GM23248 (cell line): Measurements from ENCODE around the gene ST7. TPM values are rescaled to one million over a fixed set of nuclear protein-coding genes. Genes with fewer than 3 reads are reported as not detected.

Experiments used
- DNase-seq: peaks from one replicate; pipeline ENCODE4 v3.0.0-alpha.2; 2015
- H2AFZ ChIP-seq: fragments of 200-600 bp; sonication (generic); 2 replicates; pipeline ENCODE4 v1.6.1; 2016; ENCODE audit warnings: antibody characterized with exemption
- H3F3A ChIP-seq: fragments of 200-600 bp; sonication (generic); 2 replicates; pipeline ENCODE4 v1.6.1; 2016; ENCODE audit warnings: mild to moderate bottlenecking, antibody characterized with exemption, mixed run types; ENCODE audit not compliant: insufficient read depth
- H3K27ac ChIP-seq: fragments of 200-600 bp; sonication (generic); 2 replicates; pipeline ENCODE4 v1.5.1; 2016; ENCODE audit warnings: mild to moderate bottlenecking
- H3K27me3 ChIP-seq: fragments of 200-600 bp; sonication (generic); replicated peaks from 2 replicates; pipeline ENCODE4 v1.6.1; 2016; ENCODE audit warnings: mild to moderate bottlenecking; ENCODE audit not compliant: insufficient read depth
- H3K36me3 ChIP-seq: fragments of 200-600 bp; sonication (generic); 2 replicates; pipeline ENCODE4 v1.6.1; 2016; ENCODE audit warnings: low read depth, mild to moderate bottlenecking
- H3K4me1 ChIP-seq: fragments of 200-600 bp; sonication (generic); 2 replicates; pipeline ENCODE4 v1.6.1; 2016; ENCODE audit warnings: mild to moderate bottlenecking; ENCODE audit not compliant: insufficient read depth
- H3K4me2 ChIP-seq: fragments of 200-600 bp; sonication (generic); one replicate; pipeline ENCODE4 v1.6.1; 2016; ENCODE audit warnings: mild to moderate bottlenecking; ENCODE audit not compliant: unreplicated experiment
- H3K4me3 ChIP-seq: fragments of 200-600 bp; sonication (generic); 2 replicates; pipeline ENCODE4 v1.5.1; 2016; ENCODE audit warnings: mild to moderate bottlenecking
- H3K79me2 ChIP-seq: fragments of 200-600 bp; sonication (generic); 2 replicates; pipeline ENCODE4 v1.6.1; 2016; ENCODE audit warnings: mild to moderate bottlenecking; ENCODE audit not compliant: insufficient read depth
- H3K9ac ChIP-seq: fragments of 200-600 bp; sonication (generic); 2 replicates; pipeline ENCODE4 v1.6.1; 2016; ENCODE audit warnings: mild to moderate bottlenecking
- H3K9me2 ChIP-seq: fragments of 200-600 bp; sonication (generic); 2 replicates; pipeline ENCODE4 v1.6.1; 2016; ENCODE audit warnings: mixed run types, mild to moderate bottlenecking, moderate library complexity; ENCODE audit not compliant: insufficient read depth
- H3K9me3 ChIP-seq: fragments of 200-600 bp; sonication (generic); one replicate; pipeline ENCODE4 v1.6.1; 2017; ENCODE audit warnings: low read depth
- H4K20me1 ChIP-seq: fragments of 200-600 bp; sonication (generic); 2 replicates; pipeline ENCODE4 v1.6.0; 2016; ENCODE audit not compliant: insufficient read depth
- EZH2 ChIP-seq: fragments of 200-600 bp; sonication (generic); IDR thresholded peaks from 2 replicates; pipeline ENCODE4 v1.6.1; 2018; ENCODE audit warnings: antibody characterized with exemption, mild to moderate bottlenecking; ENCODE audit not compliant: insufficient read depth, poor library complexity, severe bottlenecking
- EZH2phosphoT487 ChIP-seq: fragments of 200-600 bp; sonication (generic); IDR thresholded peaks from 2 replicates; pipeline ENCODE4 v1.6.1; 2018; ENCODE audit warnings: antibody characterized with exemption, moderate library complexity, mild to moderate bottlenecking, low read depth; ENCODE audit not compliant: insufficient read depth
- WGBS, 2 experiments: methylation state at CpG; one replicate each; pipeline ENCODE4 v1.1.6; 2015 to 2017; ENCODE audit warnings: low lambda C conversion rate in 2 of 2, low coverage in 1 of 2; ENCODE audit errors: missing lambda C conversion rate in 2 of 2; 5-methylcytosine and 5-hydroxymethylcytosine counted together
- in situ Hi-C: fragments of 300-500 bp; cut with MboI; formaldehyde crosslinking; loops from 2 replicates; pipeline ENCODE4 v1.15.0; 2020
- polyA plus RNA-seq: library from polyadenylated mRNA; unstranded; fragments of >200 nt; fragmentation: Nextera tagmentation; extraction: Ambion mirVana; gene quantifications from 2 replicates; pipeline ENCODE4 v1.2.1, GENCODE V29; 2016
- total RNA-seq: library from RNA; depleted of rRNA; stranded (reverse); fragments of >200 nt; shearing (Covaris generic); gene quantifications from 2 replicates; pipeline ENCODE4 v1.2.3, GENCODE V29; 2014

The ST7 gene
- total and polyA plus RNA-seq, 2 experiments from 2014 or later = 17.8 to 21.9 TPM

DNA sequence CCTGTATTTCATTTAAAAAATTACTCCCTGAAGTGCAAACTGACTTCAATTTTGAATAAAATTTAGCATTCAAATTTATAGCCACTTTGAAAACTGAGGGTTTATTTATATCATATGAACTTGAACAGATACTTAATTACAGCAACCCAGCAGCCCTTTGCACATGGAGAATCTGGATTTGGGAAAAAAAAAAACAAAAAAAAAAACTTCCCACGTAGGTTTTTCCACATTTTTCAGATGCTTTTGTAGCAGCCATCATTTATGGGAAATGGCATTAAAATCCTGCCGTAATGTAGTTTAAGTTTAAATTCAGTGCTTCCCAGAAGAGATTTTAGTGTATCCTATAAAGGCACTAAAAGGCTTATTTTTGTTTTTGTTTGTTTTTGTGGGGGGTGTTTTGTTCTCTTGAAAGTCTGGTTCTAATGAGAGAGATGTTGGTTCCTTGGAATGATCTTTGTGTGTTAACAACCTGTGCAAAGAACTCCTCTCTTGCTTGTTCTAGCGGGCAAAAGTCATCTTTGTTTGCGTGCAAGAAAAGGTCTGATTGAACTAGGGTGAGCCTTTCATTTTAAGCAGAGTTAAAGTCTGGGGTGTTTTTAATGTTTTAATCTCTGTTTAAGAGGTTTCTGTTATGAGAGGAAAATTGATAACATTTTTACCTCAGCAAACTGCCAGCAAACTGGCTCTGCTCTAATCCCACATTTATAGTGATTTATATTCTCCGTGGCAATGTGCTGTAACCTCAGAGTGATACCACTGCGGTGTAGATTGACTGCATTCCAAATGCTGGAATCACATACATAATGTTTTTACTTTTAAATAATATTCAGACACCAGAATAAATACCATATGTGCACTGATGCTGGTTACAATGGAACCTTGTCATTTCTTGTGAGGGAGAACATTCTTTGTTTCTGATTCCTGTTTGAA is 264.1 kb downstream of the ST7 start:
- peak overlapping the region; percentile 47 for H3K4me2 ChIP-seq
- 0 out of 2 replicates have a peak overlapping the region, but pooled peaks have one; percentile 1 for H3K9ac ChIP-seq

DNA sequence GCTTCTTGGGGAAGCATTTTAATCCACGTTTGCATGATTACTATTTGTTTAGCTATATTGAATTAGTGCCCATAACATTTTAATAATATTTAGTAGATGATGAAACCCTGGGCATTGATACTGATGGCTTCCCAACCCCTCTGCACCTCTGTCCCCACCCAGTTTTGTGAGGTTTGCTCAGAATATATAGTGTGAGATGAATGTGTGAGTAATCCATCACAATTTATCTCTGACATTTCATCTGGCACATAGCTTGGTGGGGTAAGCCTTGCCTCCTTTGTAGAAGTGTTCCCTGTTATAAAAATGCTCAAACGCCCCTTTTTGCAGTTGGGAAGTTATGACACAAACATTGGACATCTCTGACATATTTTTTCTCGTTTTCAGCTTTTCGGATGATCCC is 265.4 kb downstream of the ST7 start:
- in situ Hi-C loops = loop anchor here (10.0 kb wide), 1 partner anchor 166 kb away; no protein-coding TSS in a partner anchor
- WGBS, 2 experiments = 59 to 65% methylated on average over 4 of the region's 4 CpGs

More for the DNA sequence above, 264.1 kb downstream of the ST7 start:
- WGBS, 2 experiments = 59 to 63% methylated on average over 6 of the region's 6 CpGs
- DNase-seq = peak; percentile 65
- in situ Hi-C loops = loop anchor here (10.0 kb wide), 1 partner anchor 167 kb away; no protein-coding TSS in a partner anchor
- H3F3A ChIP-seq = peaks cover 13% of the 10 kb centered on the region
- no peaks in the 10 kb centered on the region for H3K9me2 ChIP-seq
- no peaks in the 10 kb centered on the region for H3K27me3 ChIP-seq
- no peaks in the 10 kb centered on the region for H3K9me3 ChIP-seq
- H3K36me3 ChIP-seq = no peaks in the 10 kb centered on the region
- H4K20me1 ChIP-seq = no peaks in the 10 kb centered on the region
- no peaks in the 10 kb centered on the region for H3K79me2 ChIP-seq
- no peak overlapping the region for H2AFZ ChIP-seq
- H3K4me1 ChIP-seq = peaks cover 45% of the 10 kb centered on the region
- peak overlapping the region; percentile 35 for H3K27ac ChIP-seq
- TF ChIP-seq EZH2phosphoT487 (no peak), EZH2 (no peak)
- 0 out of 2 replicates have a peak overlapping the region, but pooled peaks have one; percentile 10 for H3K4me3 ChIP-seq

DNA sequence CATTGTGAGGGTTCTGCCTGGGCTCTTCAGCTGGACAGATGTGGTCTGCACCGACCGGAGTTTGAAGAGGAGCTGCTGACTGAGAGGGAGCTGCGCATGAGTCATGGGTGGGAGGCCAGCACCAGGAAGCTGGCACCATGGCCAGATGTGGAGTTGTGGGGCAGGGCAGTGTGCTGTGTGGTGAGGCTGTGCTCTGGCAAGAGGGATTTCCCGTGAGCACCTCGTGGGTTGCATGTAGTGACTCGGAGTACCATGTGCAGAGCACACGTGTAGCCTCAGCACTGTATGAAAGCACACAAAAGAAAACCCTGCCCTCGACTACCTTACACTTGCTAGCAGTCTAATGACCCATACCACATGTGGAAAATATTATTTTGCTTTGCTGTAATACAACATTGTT is 266.2 kb downstream of the ST7 start:
- in situ Hi-C loops = loop anchor here (10.0 kb wide), 1 partner anchor 165 kb away; no protein-coding TSS in a partner anchor
- no peak overlapping the region for H3K9ac ChIP-seq

More for the DNA sequence above, 265.4 kb downstream of the ST7 start:
- Histone ChIP-seq H4K20me1 (no peaks in the 10 kb centered on the region), H3F3A (peaks cover 13% of the 10 kb centered on the region), H3K79me2 (no peaks in the 10 kb centered on the region), H3K9me2 (no peaks in the 10 kb centered on the region), H3K36me3 (peaks cover 3% of the 10 kb centered on the region; the same call in 1 of the 2 replicates), H3K4me3 (0 out of 2 replicates have a peak overlapping the region, but pooled peaks have one; percentile 10), H3K4me1 (peaks cover 35% of the 10 kb centered on the region), H3K27ac (no peak overlapping the region), H3K9ac (no peak overlapping the region), H2AFZ (no peak overlapping the region), H3K4me2 (peak overlapping the region; percentile 40), H3K9me3 (no peaks in the 10 kb centered on the region), H3K27me3 (no peaks in the 10 kb centered on the region)
- no peak for DNase-seq
- no peak for TF ChIP-seq EZH2phosphoT487
- TF ChIP-seq EZH2 = no peak

DNA sequence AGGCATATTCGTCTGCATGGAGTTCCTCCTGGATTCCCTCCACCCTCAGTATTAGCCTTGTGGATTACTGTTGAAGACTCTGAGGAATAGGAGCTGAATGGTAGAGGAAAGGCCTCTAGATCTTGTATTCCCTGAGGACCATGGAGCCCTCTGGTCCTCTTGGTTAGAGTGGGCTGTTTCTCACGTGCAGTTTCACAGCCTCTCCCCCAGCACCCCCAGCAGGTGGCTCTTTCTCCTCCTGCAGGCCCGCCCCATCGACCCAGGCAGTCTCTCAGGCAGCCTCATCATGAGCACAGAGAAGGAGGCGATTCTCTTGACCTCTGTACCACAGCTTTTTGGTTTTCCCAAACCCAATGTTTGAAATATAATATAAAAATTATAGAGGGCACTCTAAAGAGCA is 267.5 kb downstream of the ST7 start:
- Histone ChIP-seq H4K20me1 (no peaks in the 10 kb centered on the region), H3K4me1 (peaks cover 32% of the 10 kb centered on the region), H3K9me2 (no peaks in the 10 kb centered on the region), H3K9me3 (no peaks in the 10 kb centered on the region), H2AFZ (no peak overlapping the region), H3K4me3 (no peak overlapping the region), H3K4me2 (no peak overlapping the region), H3K79me2 (no peaks in the 10 kb centered on the region), H3K27me3 (no peaks in the 10 kb centered on the region), H3F3A (peaks cover 13% of the 10 kb centered on the region), H3K27ac (no peak overlapping the region), H3K9ac (no peak overlapping the region), H3K36me3 (peaks cover 7% of the 10 kb centered on the region; the same call in 1 of the 2 replicates)
- DNase-seq = no peak
- no peak for TF ChIP-seq EZH2
- TF ChIP-seq EZH2phosphoT487 = no peak
- WGBS, 2 experiments = 97 to 99% methylated on average over 5 of the region's 5 CpGs
- in situ Hi-C loops = no loop called here

More for the DNA sequence above, 266.2 kb downstream of the ST7 start:
- peaks cover 13% of the 10 kb centered on the region for H3F3A ChIP-seq
- H3K36me3 ChIP-seq = peaks cover 7% of the 10 kb centered on the region; the same call in 1 of the 2 replicates
- no peaks in the 10 kb centered on the region for H3K9me2 ChIP-seq
- H3K4me1 ChIP-seq = peaks cover 32% of the 10 kb centered on the region
- no peaks in the 10 kb centered on the region for H3K79me2 ChIP-seq
- peak; percentile 58 for DNase-seq
- H3K4me3 ChIP-seq = no peak overlapping the region
- no peaks in the 10 kb centered on the region for H3K9me3 ChIP-seq
- no peaks in the 10 kb centered on the region for H4K20me1 ChIP-seq
- 72 to 73% methylated on average over 8 of the region's 8 CpGs for WGBS, 2 experiments
- TF ChIP-seq EZH2 (no peak), EZH2phosphoT487 (no peak)
- no peak overlapping the region for H3K27ac ChIP-seq
- no peak overlapping the region for H2AFZ ChIP-seq
- no peaks in the 10 kb centered on the region for H3K27me3 ChIP-seq
- H3K4me2 ChIP-seq = peak overlapping the region; percentile 40
